RWPE2 (cell line): ENCODE results near the gene NOD2.

Experiments used
- ATAC-seq: fragments of 200-7000 bp; cut with Tn5 transposase; 3 replicates; pipeline ENCODE4 v1.9.1; 2021; ENCODE audit warnings: low read depth
- DNase-seq: peaks from one replicate; pipeline ENCODE4 v3.0.0-alpha.2; 2020; ENCODE audit warnings: low spot score
- H3K27ac ChIP-seq: fragments of 450-650 bp; 2 replicates; pipeline ENCODE4 v1.5.1; 2017; ENCODE audit warnings: mild to moderate bottlenecking; ENCODE audit not compliant: poor library complexity, severe bottlenecking
- H3K27me3 ChIP-seq: fragments of 250-450 bp; sonication (Bioruptor Pico); 2 replicates; pipeline ENCODE4 v1.5.1; 2021; ENCODE audit warnings: mild to moderate bottlenecking, moderate library complexity; ENCODE audit not compliant: insufficient read depth, poor library complexity, severe bottlenecking
- H3K36me3 ChIP-seq: fragments of 250-450 bp; sonication (Bioruptor Pico); 2 replicates; pipeline ENCODE4 v1.5.1; 2020; ENCODE audit warnings: low read depth, mild to moderate bottlenecking, moderate library complexity
- H3K4me1 ChIP-seq: fragments of 250-450 bp; sonication (Bioruptor Pico); 2 replicates; pipeline ENCODE4 v1.5.1; 2021; ENCODE audit warnings: mild to moderate bottlenecking, moderate library complexity; ENCODE audit not compliant: insufficient read depth, poor library complexity, severe bottlenecking
- H3K4me3 ChIP-seq: fragments of 250-450 bp; sonication (Bioruptor Pico); 2 replicates; pipeline ENCODE4 v1.5.1; 2021; ENCODE audit warnings: mild to moderate bottlenecking, moderate library complexity; ENCODE audit not compliant: severe bottlenecking
- H3K9me3 ChIP-seq: fragments of 250-450 bp; sonication (Bioruptor Pico); 2 replicates; pipeline ENCODE4 v1.5.1; 2021; ENCODE audit warnings: mild to moderate bottlenecking, moderate library complexity; ENCODE audit not compliant: severe bottlenecking
- CTCF ChIP-seq: fragments of 450-650 bp; IDR thresholded peaks from one replicate; pipeline ENCODE4 v1.5.1; 2017; ENCODE audit warnings: mild to moderate bottlenecking, moderate library complexity; ENCODE audit not compliant: poor library complexity, severe bottlenecking

Gene NOD2

GRCh38 chr16:50722405-50722737 is 29.0 kb downstream of the NOD2 start:
- DNase-seq (no peak), ATAC-seq (no peak)
- H3K9me3 ChIP-seq: no peaks in the 10 kb centered on the region
- H3K36me3 ChIP-seq: no peaks in the 10 kb centered on the region
- H3K27me3 ChIP-seq: no peaks in the 10 kb centered on the region
- no peak overlapping the region for H3K27ac ChIP-seq
- H3K4me3 ChIP-seq: no peak overlapping the region
- no peak for TF ChIP-seq CTCF
- peaks cover 9% of the 10 kb centered on the region for H3K4me1 ChIP-seq

GRCh38 chr16:50722960-50723359 is 29.6 kb downstream of the NOD2 start:
- Histone ChIP-seq H3K9me3 (no peaks in the 10 kb centered on the region), H3K4me3 (no peak overlapping the region), H3K27me3 (no peaks in the 10 kb centered on the region), H3K4me1 (peaks cover 9% of the 10 kb centered on the region), H3K27ac (no peak overlapping the region), H3K36me3 (no peaks in the 10 kb centered on the region)
- no peak for TF ChIP-seq CTCF
- DNase-seq (no peak), ATAC-seq (no peak)

- no peaks in the 10 kb centered on the region for H3K9me3 ChIP-seq
- no peak overlapping the region for H3K27ac ChIP-seq
- H3K4me1 ChIP-seq: peaks cover 6% of the 10 kb centered on the region
- DNase-seq (no peak), ATAC-seq (no peak)
- no peak overlapping the region for H3K4me3 ChIP-seq
- TF ChIP-seq CTCF: no peak
- H3K36me3 ChIP-seq: no peaks in the 10 kb centered on the region
- no peaks in the 10 kb centered on the region for H3K27me3 ChIP-seq
Observed at GRCh38 chr16:50724306-50724705, 30.9 kb downstream of the NOD2 start.

- TF ChIP-seq CTCF: no peak
- ATAC-seq: no peak
Observed at GRCh38 chr16:50731130-50731988, 38.0 kb downstream of the NOD2 start.

GRCh38 chr16:50731989-50732832 is 38.8 kb downstream of the NOD2 start:
- no peak for ATAC-seq
- Histone ChIP-seq H3K9me3 (no peaks in the 10 kb centered on the region), H3K27me3 (no peaks in the 10 kb centered on the region), H3K36me3 (no peaks in the 10 kb centered on the region), H3K4me1 (no peaks in the 10 kb centered on the region), H3K4me3 (no peak overlapping the region), H3K27ac (no peak overlapping the region)
- TF ChIP-seq CTCF: no peak
- DNase-seq: no peak

More at GRCh38 chr16:50731130-50731988, 38.0 kb downstream of the NOD2 start:
- H3K27me3 ChIP-seq: no peaks in the 10 kb centered on the region
- H3K27ac ChIP-seq: no peak overlapping the region
- no peaks in the 10 kb centered on the region for H3K36me3 ChIP-seq
- H3K4me1 ChIP-seq: no peaks in the 10 kb centered on the region
- H3K4me3 ChIP-seq: no peak overlapping the region
- DNase-seq: no peak
- no peaks in the 10 kb centered on the region for H3K9me3 ChIP-seq
